ENCODE data around the gene PRDX3.

- TF ChIP-seq CTCF (IDR thresholded peaks at IDR 0.05) = no peak
- no peak for TF ChIP-seq POLR2A (IDR thresholded peaks at IDR 0.05)
These were observed 43.1 kb upstream of the PRDX3 start for GRCh38 chr10:119221666-119222065.

Data from right lobe of liver (tissue), 4 donors.